Tibial nerve (tissue), 4 donors: Measurements from ENCODE around the gene ABI2. TPM values are rescaled to one million over a fixed set of nuclear protein-coding genes. Genes with fewer than 3 reads are reported as not detected.
A peak's percentile ranks its signal among the peaks of the same experiment; 100 is the strongest.

Experiments used
- DNase-seq, 2 donors: peaks; one replicate each; pipeline ENCODE4 v3.0.0-alpha.2; 2019; ENCODE audit warnings: low spot score in 2 of 2
- H3K27ac ChIP-seq, 4 donors: fragments of 200-600 bp; sonication (generic) in 3 of 4; one replicate each; pipeline ENCODE4 v1.5.1; 2017 to 2019; ENCODE audit warnings: mild to moderate bottlenecking in 1 of 4
- H3K27me3 ChIP-seq, 2 donors: fragments of 200-600 bp; sonication (generic) in 1 of 2; one replicate each; pipeline versions ENCODE4 v1.5.1 to v1.6.0; 2017 to 2019
- H3K36me3 ChIP-seq, 3 donors: fragments of 200-600 bp; sonication (generic); one replicate each; pipeline ENCODE4 v1.5.1; 2018 to 2019
- H3K4me1 ChIP-seq, 4 donors: fragments of 200-600 bp; sonication (generic) in 3 of 4; one replicate each; pipeline ENCODE4 v1.5.1; 2017 to 2019
- H3K4me3 ChIP-seq, 4 donors: fragments of 200-600 bp; sonication (generic) in 3 of 4; one replicate each; pipeline ENCODE4 v1.5.1; 2017 to 2019; ENCODE audit warnings: mild to moderate bottlenecking in 1 of 4, moderate library complexity in 1 of 4
- H3K9me3 ChIP-seq, 4 donors: fragments of 200-600 bp; sonication (generic) in 3 of 4; one replicate each; pipeline ENCODE4 v1.5.1; 2017 to 2019
- CTCF ChIP-seq, 5 experiments: fragments of 200-600 bp in 3 of 5; fragments of 450-650 bp in 2 of 5; sonication (generic) in 3 of 5; IDR thresholded peaks; one replicate each; pipeline ENCODE4 v1.5.1; 2016 to 2019; ENCODE audit warnings: antibody characterized with exemption in 5 of 5, mild to moderate bottlenecking in 3 of 5, moderate library complexity in 2 of 5
- EP300 ChIP-seq, 2 donors: sonication (generic); formaldehyde crosslinking; IDR thresholded peaks; one replicate each; pipeline ENCODE4 v1.6.1; 2017; ENCODE audit warnings: antibody characterized with exemption in 2 of 2, mild to moderate bottlenecking in 1 of 2
- POLR2A ChIP-seq, 2 donors: fragments of 450-650 bp; IDR thresholded peaks; one replicate each; pipeline ENCODE4 v1.6.1; 2017; ENCODE audit warnings: antibody characterized with exemption in 2 of 2, mild to moderate bottlenecking in 2 of 2, moderate library complexity in 2 of 2
- WGBS, 2 donors: methylation state at CpG; one replicate each; pipeline ENCODE4 v1.1.5; 2018; 5-methylcytosine and 5-hydroxymethylcytosine counted together
- total RNA-seq, 4 donors: library from RNA; depleted of rRNA; stranded (reverse); fragments of >200 nt; gene quantifications; one replicate each; pipeline ENCODE4 v1.1.0, GENCODE V29; 2016

Gene ABI2
- total RNA-seq, 4 donors from 2014 or later: 33.3 to 60.7 (median 42.7) TPM

- Histone ChIP-seq H3K4me3 (no peak overlapping the region), H3K36me3 (no peaks in the 10 kb centered on the region), H3K27ac (no peak overlapping the region), H3K27me3 (no peaks in the 10 kb centered on the region), H3K9me3 (no peaks in the 10 kb centered on the region), H3K4me1 (no peaks in the 10 kb centered on the region)
- no peak for DNase-seq
- 91% methylated on average over 2 of the region's 2 CpGs for WGBS, 2 donors
- TF ChIP-seq CTCF (IDR thresholded peaks at IDR 0.05): no peak
- TF ChIP-seq EP300 (IDR thresholded peaks at IDR 0.05): no peak
- no peak for TF ChIP-seq POLR2A (IDR thresholded peaks at IDR 0.05)
These were observed 148.7 kb downstream of the ABI2 start for GRCh38 chr2:203476881-203477280.

GRCh38 chr2:203480623-203481022 lies 152.4 kb downstream of the ABI2 start:
- no peak overlapping the region for H3K4me3 ChIP-seq
- 93% methylated on average over 5 of the region's 5 CpGs for WGBS, 2 donors
- peaks cover 0 to 5% (median 0%) of the 10 kb centered on the region in 4 donors for H3K4me1 ChIP-seq
- H3K9me3 ChIP-seq: no peaks in the 10 kb centered on the region
- TF ChIP-seq EP300 (IDR thresholded peaks at IDR 0.05): no peak
- no peak for TF ChIP-seq POLR2A (IDR thresholded peaks at IDR 0.05)
- no peak for TF ChIP-seq CTCF (IDR thresholded peaks at IDR 0.05)
- H3K36me3 ChIP-seq: no peaks in the 10 kb centered on the region
- H3K27ac ChIP-seq: no peak overlapping the region
- H3K27me3 ChIP-seq: no peaks in the 10 kb centered on the region
- no peak for DNase-seq

GRCh38 chr2:203484266-203485112 lies 156.3 kb downstream of the ABI2 start:
- DNase-seq: peak in 1 of 2 donors; percentile 12
- TF ChIP-seq POLR2A (IDR thresholded peaks at IDR 0.05) (no peak), CTCF (IDR thresholded peaks at IDR 0.05) (peak; percentile 44 to 69 (median 55)), EP300 (IDR thresholded peaks at IDR 0.05) (peak in 1 of 2 donors; percentile 26)
- Histone ChIP-seq H3K36me3 (peaks cover 0 to 8% (median 0%) of the 10 kb centered on the region in 3 donors), H3K4me1 (peaks cover 0 to 5% (median 0%) of the 10 kb centered on the region in 4 donors), H3K27ac (no peak overlapping the region), H3K9me3 (no peaks in the 10 kb centered on the region), H3K27me3 (no peaks in the 10 kb centered on the region), H3K4me3 (no peak overlapping the region)
- 79% methylated on average over 8 of the region's 8 CpGs for WGBS, 2 donors

GRCh38 chr2:203489531-203489930 lies 161.3 kb downstream of the ABI2 start:
- DNase-seq: no peak
- H3K27ac ChIP-seq: no peak overlapping the region

More at GRCh38 chr2:203489531-203489930, 161.3 kb downstream of the ABI2 start:
- H3K9me3 ChIP-seq: no peaks in the 10 kb centered on the region
- H3K4me3 ChIP-seq: no peak overlapping the region
- no peaks in the 10 kb centered on the region for H3K27me3 ChIP-seq
- TF ChIP-seq EP300 (IDR thresholded peaks at IDR 0.05): no peak
- no peak for TF ChIP-seq POLR2A (IDR thresholded peaks at IDR 0.05)
- TF ChIP-seq CTCF (IDR thresholded peaks at IDR 0.05): no peak
- WGBS, 2 donors: 95 to 96% methylated on average over 6 of the region's 6 CpGs
- peaks cover 0 to 2% (median 0%) of the 10 kb centered on the region in 4 donors for H3K4me1 ChIP-seq
- H3K36me3 ChIP-seq: peaks cover 0 to 28% (median 0%) of the 10 kb centered on the region in 3 donors
